ENCODE measurements around the gene UBIAD1.

- TF ChIP-seq CTCF (conservative IDR thresholded peaks at IDR 0.05; ENCODE audit: low read length) (no peak), EZH2phosphoT487 (IDR thresholded peaks at IDR 0.05; ENCODE audit: borderline replicate concordance, low read depth, low read length) (no peak)
Observed at GRCh38 chr1:11272544-11272831, 510 bp upstream of the UBIAD1 start.

Data from OCI-LY7 (cell line).